ENCODE data around the gene NXPE3.

The NXPE3 gene

DNA sequence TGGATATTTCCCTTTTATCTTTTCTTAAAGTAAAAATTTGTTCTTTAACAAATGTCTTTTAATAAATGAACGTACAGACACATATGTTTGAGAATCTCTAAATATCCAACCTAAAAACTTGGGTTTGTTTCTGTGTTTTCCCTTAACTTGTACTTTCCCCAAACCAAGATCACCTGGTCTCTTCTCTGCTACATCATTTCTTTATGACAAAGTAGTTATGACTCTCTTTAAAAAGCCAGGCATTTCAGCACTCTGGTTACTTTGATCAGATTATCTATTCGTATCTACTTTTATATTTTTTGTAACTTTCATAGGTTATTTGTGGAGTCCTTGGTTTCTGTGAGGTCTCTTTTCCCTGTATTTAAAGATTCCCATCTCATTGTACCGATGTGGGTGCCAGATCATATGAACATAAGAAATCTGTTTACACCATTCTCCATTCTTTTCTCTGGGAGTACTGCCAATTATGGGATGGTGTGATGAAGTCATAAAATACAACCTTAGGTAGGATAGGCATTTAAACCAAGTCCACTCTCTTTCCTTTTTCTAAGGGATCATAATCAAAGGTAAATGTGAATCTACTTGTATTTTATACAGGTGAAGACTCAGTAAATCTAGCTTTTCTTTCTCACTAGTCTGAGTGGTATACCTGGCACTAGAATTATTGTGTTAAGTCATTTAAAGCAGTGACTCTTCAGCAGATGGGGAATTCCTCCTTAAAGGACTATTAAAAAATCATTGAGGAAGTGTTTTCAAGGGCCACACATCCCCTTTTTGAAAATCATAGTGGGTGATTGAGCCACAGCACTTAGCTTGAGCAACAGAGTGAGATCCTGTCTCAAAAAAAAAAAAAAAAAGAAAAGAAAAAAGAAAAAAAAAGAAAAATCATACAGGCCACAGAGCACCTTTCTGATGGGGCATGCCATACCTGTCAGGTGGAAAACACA, 57.9 kb downstream of the NXPE3 start:
- Histone ChIP-seq H3K27me3 (ENCODE audit: insufficient read depth, low read length) (no peaks in the 10 kb centered on the region), H3K9me2 (ENCODE audit: low read depth, low read length) (no peaks in the 10 kb centered on the region), H3K4me3 (ENCODE audit: low read depth, low read length, poor library complexity, severe bottlenecking) (no peak overlapping the region), H3K4me1 (ENCODE audit: insufficient read depth, low read length, severe bottlenecking) (peaks cover 21% of the 10 kb centered on the region), H3K27ac (ENCODE audit: low read depth, low read length, poor library complexity, severe bottlenecking) (no peak overlapping the region), H4K20me1 (ENCODE audit: insufficient read depth, low read length) (no peaks in the 10 kb centered on the region), H2AFZ (ENCODE audit: low read length) (no peak overlapping the region), H3K9ac (ENCODE audit: low read length) (no peak overlapping the region), H3K36me3 (ENCODE audit: insufficient read depth, low read length) (peaks cover 32% of the 10 kb centered on the region), H3K4me2 (ENCODE audit: low read length) (no peak overlapping the region; the same call in 1 of the 2 replicates), H3K79me2 (ENCODE audit: insufficient read depth, low read length) (peaks cover 16% of the 10 kb centered on the region; the same call in 1 of the 2 replicates), H3K9me3 (ENCODE audit: low read length) (no peaks in the 10 kb centered on the region), H3F3A (ENCODE audit: insufficient read depth, low read length) (no peaks in the 10 kb centered on the region)
- TF ChIP-seq, protein P1, sequence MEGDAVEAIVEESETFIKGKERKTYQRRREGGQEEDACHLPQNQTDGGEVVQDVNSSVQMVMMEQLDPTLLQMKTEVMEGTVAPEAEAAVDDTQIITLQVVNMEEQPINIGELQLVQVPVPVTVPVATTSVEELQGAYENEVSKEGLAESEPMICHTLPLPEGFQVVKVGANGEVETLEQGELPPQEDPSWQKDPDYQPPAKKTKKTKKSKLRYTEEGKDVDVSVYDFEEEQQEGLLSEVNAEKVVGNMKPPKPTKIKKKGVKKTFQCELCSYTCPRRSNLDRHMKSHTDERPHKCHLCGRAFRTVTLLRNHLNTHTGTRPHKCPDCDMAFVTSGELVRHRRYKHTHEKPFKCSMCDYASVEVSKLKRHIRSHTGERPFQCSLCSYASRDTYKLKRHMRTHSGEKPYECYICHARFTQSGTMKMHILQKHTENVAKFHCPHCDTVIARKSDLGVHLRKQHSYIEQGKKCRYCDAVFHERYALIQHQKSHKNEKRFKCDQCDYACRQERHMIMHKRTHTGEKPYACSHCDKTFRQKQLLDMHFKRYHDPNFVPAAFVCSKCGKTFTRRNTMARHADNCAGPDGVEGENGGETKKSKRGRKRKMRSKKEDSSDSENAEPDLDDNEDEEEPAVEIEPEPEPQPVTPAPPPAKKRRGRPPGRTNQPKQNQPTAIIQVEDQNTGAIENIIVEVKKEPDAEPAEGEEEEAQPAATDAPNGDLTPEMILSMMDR (IDR thresholded peaks at IDR 0.05; ENCODE audit: low read length): no peak
- TF ChIP-seq EZH2 (IDR thresholded peaks at IDR 0.05; ENCODE audit: borderline replicate concordance, low read length): no peak

GRCh38 chr3:101838691-101839090, 59.7 kb downstream of the NXPE3 start:
- Histone ChIP-seq H4K20me1 (ENCODE audit: insufficient read depth, low read length) (no peaks in the 10 kb centered on the region), H2AFZ (ENCODE audit: low read length) (no peak overlapping the region), H3K27me3 (ENCODE audit: insufficient read depth, low read length) (no peaks in the 10 kb centered on the region), H3K9ac (ENCODE audit: low read length) (no peak overlapping the region), H3K4me3 (ENCODE audit: low read depth, low read length, poor library complexity, severe bottlenecking) (no peak overlapping the region), H3K36me3 (ENCODE audit: insufficient read depth, low read length) (peaks cover 20% of the 10 kb centered on the region; the same call in 1 of the 2 replicates), H3K9me3 (ENCODE audit: low read length) (no peaks in the 10 kb centered on the region), H3K9me2 (ENCODE audit: low read depth, low read length) (no peaks in the 10 kb centered on the region), H3K79me2 (ENCODE audit: insufficient read depth, low read length) (peaks cover 16% of the 10 kb centered on the region; the same call in 1 of the 2 replicates), H3K4me1 (ENCODE audit: insufficient read depth, low read length, severe bottlenecking) (peaks cover 21% of the 10 kb centered on the region), H3K27ac (ENCODE audit: low read depth, low read length, poor library complexity, severe bottlenecking) (no peak overlapping the region), H3F3A (ENCODE audit: insufficient read depth, low read length) (no peaks in the 10 kb centered on the region), H3K4me2 (ENCODE audit: low read length) (no peak overlapping the region)
- no peak for TF ChIP-seq EZH2 (IDR thresholded peaks at IDR 0.05; ENCODE audit: borderline replicate concordance, low read length)
- TF ChIP-seq, protein P1 (IDR thresholded peaks at IDR 0.05; ENCODE audit: low read length): no peak

- no peaks in the 10 kb centered on the region for H4K20me1 ChIP-seq (ENCODE audit: insufficient read depth, low read length)
- peaks cover 21% of the 10 kb centered on the region for H3K4me1 ChIP-seq (ENCODE audit: insufficient read depth, low read length, severe bottlenecking)
- H3K9me2 ChIP-seq (ENCODE audit: low read depth, low read length): no peaks in the 10 kb centered on the region
- no peak overlapping the region for H3K9ac ChIP-seq (ENCODE audit: low read length)
- H3K9me3 ChIP-seq (ENCODE audit: low read length): no peaks in the 10 kb centered on the region
- H2AFZ ChIP-seq (ENCODE audit: low read length): no peak overlapping the region
- H3K79me2 ChIP-seq (ENCODE audit: insufficient read depth, low read length): peaks cover 16% of the 10 kb centered on the region; the same call in 1 of the 2 replicates
- no peak overlapping the region for H3K4me3 ChIP-seq (ENCODE audit: low read depth, low read length, poor library complexity, severe bottlenecking)
- H3K36me3 ChIP-seq (ENCODE audit: insufficient read depth, low read length): peaks cover 14% of the 10 kb centered on the region; the same call in 1 of the 2 replicates
- no peak overlapping the region for H3K4me2 ChIP-seq (ENCODE audit: low read length)
- no peaks in the 10 kb centered on the region for H3F3A ChIP-seq (ENCODE audit: insufficient read depth, low read length)
- no peaks in the 10 kb centered on the region for H3K27me3 ChIP-seq (ENCODE audit: insufficient read depth, low read length)
- no peak for TF ChIP-seq EZH2 (IDR thresholded peaks at IDR 0.05; ENCODE audit: borderline replicate concordance, low read length)
- no peak overlapping the region for H3K27ac ChIP-seq (ENCODE audit: low read depth, low read length, poor library complexity, severe bottlenecking)
Observed at GRCh38 chr3:101840066-101840465, 61.1 kb downstream of the NXPE3 start.

Measured in OCI-LY1 (cell line).